Measurements from ENCODE around the gene EPN3. TPM values are rescaled to one million over a fixed set of nuclear protein-coding genes. Genes with fewer than 3 reads are reported as not detected.

Gene EPN3
- 25.6 and 25.8 TPM in 2 replicates for total RNA-seq (2014; rRNA removed; shearing (Covaris generic))

DNA sequence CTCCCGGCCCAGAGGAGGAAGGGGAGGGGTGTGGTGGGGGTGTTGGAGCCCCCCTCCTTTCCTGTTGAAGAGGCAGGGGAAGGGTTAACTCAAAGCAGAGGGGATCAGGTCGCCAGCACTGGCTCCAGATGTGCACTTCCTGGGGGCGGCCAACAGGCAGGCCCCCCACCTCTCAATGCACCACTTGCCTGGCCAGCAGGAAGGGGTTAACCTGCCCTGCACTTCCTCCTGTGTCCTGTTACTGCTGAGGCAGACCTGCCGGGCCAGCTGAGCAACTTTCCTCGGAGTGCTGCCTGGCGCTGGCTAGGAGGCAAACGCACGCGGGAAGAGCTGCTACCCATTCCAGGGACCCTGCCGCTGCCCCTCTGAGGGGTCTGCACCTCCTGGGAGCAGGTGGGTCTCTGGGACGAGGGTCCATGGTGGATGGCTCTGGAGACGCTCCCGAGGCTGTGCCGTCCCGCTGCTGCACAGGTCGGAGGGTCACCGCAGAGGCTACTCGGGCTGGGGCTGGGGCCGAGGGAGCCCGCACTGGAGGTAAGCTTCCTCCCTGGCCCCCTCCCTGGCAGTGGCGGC is at the start of gene EPN3:
Gene EPN3, plus strand, starts transcription at position 284 of the 573 bp plus-strand sequence. CDS start 3,822 bp downstream, outside the sequence.
- DNase-seq (ENCODE audit: low spot score), result peak; percentile 83

DNA sequence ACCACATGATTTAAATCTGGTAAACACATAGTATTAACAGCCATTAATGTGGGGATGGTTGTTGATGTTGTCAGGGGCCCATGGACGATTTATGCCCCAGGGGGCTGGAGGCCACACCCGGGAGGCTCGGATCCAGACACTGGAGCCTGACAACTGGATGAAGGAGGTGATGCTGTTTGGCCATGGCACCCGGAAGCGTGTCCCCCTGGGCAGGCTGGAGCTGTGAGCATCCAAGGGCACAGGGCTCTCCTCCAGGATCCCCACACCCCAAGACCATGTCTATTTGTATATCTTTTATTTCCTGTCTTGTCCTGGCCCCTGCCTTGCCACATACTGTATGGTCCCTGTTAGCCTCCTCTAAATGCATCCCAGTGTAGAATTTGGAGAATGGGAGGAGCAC is 49.3 kb upstream of the EPN3 start:
- DNase-seq (ENCODE audit: low spot score), result no peak

- DNase-seq (ENCODE audit: low spot score), result no peak
Measured at GRCh38 chr17:50484386-50485155, 48.0 kb upstream of the EPN3 start.

- DNase-seq (ENCODE audit: low spot score), result no peak
Measured at GRCh38 chr17:50487213-50488096, 45.1 kb upstream of the EPN3 start.

- no peak for DNase-seq (ENCODE audit: low spot score)
Measured at GRCh38 chr17:50488880-50489279, 43.7 kb upstream of the EPN3 start.

DNA sequence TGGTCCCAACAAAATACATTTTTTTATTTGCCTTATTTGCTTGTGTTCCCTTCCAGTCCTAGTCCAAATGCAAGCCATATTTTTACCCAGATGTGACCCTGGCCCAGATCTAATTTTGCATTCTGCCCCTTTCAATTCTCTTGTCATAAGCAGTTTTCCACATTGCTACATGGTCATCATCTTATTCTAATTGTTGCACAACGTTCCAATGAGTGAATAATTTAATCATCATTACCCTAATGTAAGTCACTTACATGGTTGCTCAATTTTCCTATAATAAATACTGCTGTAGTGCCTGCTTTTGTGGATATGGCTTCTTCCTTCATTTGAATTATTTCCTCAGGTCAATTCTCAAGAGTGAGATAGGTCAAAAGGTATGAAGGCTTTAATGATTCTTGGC is 41.0 kb upstream of the EPN3 start:
- DNase-seq (ENCODE audit: low spot score), result no peak

DNA sequence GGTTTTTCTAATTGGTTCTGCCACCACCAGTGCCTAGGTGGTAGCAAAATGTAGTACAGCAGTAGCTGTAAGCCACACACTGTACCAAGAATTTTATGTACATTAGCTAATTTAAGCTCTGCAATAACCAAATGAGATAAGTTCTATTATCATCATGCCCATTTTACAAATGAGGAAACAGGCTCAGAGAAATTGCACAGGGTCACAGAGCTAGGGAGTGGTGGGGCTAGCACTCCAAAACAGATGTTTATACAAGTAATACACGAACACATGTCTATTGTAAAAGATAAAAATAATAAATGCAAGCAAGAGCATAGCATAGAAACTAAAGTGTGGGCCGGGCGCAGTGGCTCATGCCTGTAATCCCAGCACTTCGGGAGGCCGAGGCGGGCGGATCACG is 40.3 kb upstream of the EPN3 start:
- no peak for DNase-seq (ENCODE audit: low spot score)

DNA sequence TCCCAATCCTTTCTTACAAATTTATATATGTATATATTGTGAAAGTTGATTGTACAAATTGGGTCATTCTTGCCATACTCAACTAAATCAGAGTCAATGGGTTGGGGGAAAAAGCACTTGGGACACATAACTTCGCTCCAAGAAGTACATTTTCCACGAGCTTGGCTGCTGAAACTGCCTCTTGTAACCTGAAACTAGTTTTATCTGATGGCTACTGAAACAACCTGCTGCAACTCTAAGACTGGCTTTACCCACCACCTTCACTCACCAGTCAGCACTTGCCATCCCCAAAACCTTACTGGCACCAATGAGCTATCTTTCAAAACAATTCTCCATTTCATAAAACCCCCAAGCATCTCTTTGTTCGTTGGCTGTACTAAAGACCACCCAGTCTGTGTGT is 38.8 kb upstream of the EPN3 start:
- no peak for DNase-seq (ENCODE audit: low spot score)

DNA sequence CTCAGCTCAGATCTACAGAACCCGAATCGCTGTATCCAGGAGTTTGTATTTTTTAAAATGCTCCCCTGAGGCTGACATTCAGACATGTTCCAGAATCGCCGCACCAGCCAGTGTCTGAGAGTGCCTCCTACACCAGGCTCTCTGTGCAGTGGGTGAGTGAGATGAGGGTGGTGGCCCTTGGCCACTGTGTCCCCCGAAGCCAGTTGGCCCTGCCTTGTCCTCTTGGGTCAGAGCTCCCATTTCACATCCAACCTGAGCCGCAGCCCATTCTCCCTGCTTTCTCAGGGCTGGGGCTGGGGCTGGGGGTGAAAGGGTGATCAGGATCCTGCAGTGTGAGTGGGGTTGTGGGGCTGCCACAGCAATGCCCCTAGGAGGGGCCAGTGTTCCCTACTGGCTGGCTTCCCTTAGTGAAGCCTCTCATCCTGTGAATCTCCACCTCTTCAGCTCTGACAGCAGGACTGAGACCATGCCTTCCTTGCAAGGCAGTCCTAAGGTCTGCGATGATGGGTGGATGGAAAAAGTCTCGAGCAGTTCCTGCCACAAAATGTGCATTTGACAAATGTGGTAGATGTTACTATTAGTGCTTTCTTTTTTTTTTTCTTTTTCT is 37.2 kb upstream of the EPN3 start:
- DNase-seq (ENCODE audit: low spot score), result no peak

GRCh38 chr17:50495918-50496317 is 36.6 kb upstream of the EPN3 start:
- DNase-seq (ENCODE audit: low spot score), result no peak

GRCh38 chr17:50498021-50498874 is 34.3 kb upstream of the EPN3 start:
- DNase-seq (ENCODE audit: low spot score), result peak; percentile 27

GRCh38 chr17:50499270-50499669 is 33.3 kb upstream of the EPN3 start:
- no peak for DNase-seq (ENCODE audit: low spot score)

DNA sequence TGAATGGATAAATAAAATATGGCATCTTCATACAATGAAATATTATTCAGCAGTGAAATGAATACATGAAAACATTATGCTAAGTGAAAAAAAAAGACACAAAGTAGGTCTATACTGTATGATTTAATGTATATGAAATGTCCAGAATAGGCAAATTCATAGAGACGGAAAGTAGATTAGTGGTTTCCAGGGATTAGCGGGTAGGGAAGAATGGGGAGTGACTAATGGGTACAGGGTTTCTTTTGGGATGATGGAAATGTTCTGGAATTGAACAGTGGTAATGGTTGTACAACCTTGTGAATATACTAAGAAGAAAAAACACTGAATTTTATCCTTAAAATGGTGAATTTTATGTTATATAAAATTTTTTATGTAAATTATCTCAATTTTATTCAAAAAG is 32.8 kb upstream of the EPN3 start:
- DNase-seq (ENCODE audit: low spot score), result no peak

- DNase-seq (ENCODE audit: low spot score), result peak; percentile 48
Measured at GRCh38 chr17:50501054-50501453, 31.5 kb upstream of the EPN3 start.

DNA sequence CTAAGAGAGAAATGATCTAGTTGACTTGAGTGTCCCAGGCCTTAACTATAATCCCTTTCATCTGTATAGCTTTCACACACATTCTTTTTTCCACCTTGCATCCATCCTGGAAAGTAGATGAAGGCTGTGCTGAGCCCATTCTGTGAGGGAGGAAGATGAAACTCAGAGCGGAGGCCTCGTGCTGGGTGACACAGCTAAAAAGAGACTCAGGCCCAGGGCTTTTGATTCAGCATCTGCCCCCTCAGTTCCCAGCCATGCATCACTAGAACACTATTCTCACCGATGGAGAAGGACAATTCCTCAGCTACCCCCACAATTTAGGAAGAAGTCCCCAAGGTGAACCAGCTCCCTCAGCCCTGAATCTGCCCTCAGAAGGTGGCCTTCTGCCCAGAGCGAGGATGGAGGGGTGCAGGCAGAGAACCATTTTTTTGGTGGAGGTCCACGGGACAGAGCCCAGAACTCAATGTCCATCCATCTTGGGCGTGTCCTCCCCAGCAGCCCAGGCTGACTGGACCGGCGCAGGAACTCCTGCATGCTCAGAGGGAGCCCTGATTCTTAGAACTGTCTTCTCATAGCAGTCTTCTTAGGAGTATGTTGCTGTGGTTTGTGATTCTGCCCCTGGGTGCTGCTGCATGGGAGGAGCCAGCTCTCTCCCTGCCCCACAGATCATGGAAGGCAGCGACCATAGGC is 30.1 kb upstream of the EPN3 start:
- no peak for DNase-seq (ENCODE audit: low spot score)

GRCh38 chr17:50505591-50506130 is 26.9 kb upstream of the EPN3 start:
- DNase-seq (ENCODE audit: low spot score), result no peak

DNA sequence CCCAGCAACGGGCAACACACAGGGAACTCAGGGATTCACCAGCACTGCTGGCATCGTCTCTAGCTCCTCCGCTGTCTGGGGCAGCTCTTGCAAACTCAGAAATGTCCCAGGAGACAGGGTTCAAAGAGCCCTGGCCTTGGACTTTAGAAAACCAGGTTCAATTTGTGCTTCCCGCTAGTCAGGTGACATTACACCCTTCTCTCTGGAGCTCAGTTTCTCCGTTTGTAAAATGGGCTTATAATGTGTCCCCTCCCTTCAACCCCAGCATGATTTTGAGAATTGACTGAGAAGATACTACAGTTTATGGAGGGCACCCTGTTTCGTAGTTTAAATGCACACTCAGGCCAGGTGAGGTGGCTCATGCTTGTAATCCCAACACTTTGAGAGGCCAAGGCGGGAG is 26.2 kb upstream of the EPN3 start:
- no peak for DNase-seq (ENCODE audit: low spot score)

DNA sequence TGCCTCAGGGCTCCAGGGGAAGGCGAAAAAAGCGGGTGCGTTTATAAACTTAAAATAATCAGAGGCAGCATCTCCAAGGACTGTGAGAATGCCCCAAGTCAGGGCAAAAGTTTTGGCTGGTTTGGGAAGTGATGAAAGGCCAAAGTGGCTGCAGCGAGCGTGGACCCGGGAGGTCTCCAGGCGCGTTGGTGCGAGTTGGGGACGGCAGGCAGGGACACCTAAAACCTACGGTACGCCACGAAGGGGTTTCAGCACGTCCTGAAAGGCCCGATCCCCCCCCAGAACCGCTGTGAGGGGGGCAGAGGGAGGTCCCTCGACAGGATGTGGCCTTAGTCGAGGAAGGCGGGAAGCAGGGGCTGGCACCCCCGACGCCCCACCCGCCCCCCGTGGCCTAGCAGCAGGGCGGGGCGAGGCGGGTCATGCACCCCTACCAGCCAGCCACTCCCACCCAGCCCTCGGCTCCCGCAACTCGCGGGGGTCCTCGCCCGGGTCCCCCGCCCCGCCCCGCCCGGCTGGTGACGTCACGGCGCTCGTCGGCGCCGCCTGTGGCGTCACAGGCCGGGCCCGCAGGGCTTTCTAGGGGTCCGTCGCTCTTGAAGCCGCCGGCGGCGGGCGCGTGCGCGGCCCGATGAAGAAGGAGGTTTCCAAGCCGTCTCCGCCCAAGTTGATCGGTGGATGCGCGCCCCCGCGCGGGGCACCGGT is 24.5 kb upstream of the EPN3 start, which contains the start of gene MYCBPAP:
Gene MYCBPAP, plus strand, starts transcription at position 569 of the 702 bp plus-strand sequence. CDS start 236 bp downstream, outside the sequence.
- DNase-seq (ENCODE audit: low spot score), result peak; percentile 61
